Glutamatergic neuron (in vitro differentiated cells): ENCODE measurements around the gene PRKD2. TPM values are rescaled to one million over a fixed set of nuclear protein-coding genes. Genes with fewer than 3 reads are reported as not detected.

Source experiments
- DNase-seq: peaks from one replicate; pipeline ENCODE4 v3.0.0; 2022
- H3K27ac Mint-ChIP-seq: one replicate; pipeline ENCODE4 v1.8.0; 2020; ENCODE audit warnings: mild to moderate bottlenecking, mixed read lengths, inconsistent platforms; ENCODE audit not compliant: unreplicated experiment
- H3K27me3 Mint-ChIP-seq: one replicate; pipeline ENCODE4 v1.8.0; 2020; ENCODE audit warnings: mild to moderate bottlenecking, moderate library complexity, mixed read lengths, inconsistent platforms; ENCODE audit not compliant: unreplicated experiment
- H3K36me3 Mint-ChIP-seq: one replicate; pipeline ENCODE4 v1.8.0; 2020; ENCODE audit warnings: mild to moderate bottlenecking, mixed read lengths, inconsistent platforms; ENCODE audit not compliant: unreplicated experiment
- H3K4me1 Mint-ChIP-seq: one replicate; pipeline ENCODE4 v1.8.0; 2020; ENCODE audit warnings: mild to moderate bottlenecking, low read depth, mixed read lengths, inconsistent platforms; ENCODE audit not compliant: unreplicated experiment
- H3K4me3 Mint-ChIP-seq: one replicate; pipeline ENCODE4 v1.8.0; 2020; ENCODE audit warnings: mild to moderate bottlenecking, mixed read lengths, inconsistent platforms; ENCODE audit not compliant: unreplicated experiment
- H3K9me3 Mint-ChIP-seq: one replicate; pipeline ENCODE4 v1.8.0; 2020; ENCODE audit warnings: mild to moderate bottlenecking, moderate library complexity, mixed read lengths, inconsistent platforms; ENCODE audit not compliant: unreplicated experiment
- CTCF ChIP-seq: fragments of 200-600 bp; sonication (generic); IDR thresholded peaks from one replicate; pipeline ENCODE4 v1.5.0; 2021; ENCODE audit not compliant: partially characterized antibody, unreplicated experiment
- total RNA-seq: library from RNA; stranded (reverse); fragmentation: NEBNext Ultra II Directional; extraction: Animal tissue kit (Norgen Biotek cat#: 25700); gene quantifications from one replicate; pipeline ENCODE4 v1.2.1, GENCODE V29; 2021; ENCODE audit not compliant: unreplicated experiment

Gene PRKD2
- total RNA-seq, 1 donor from 2014 or later: 54.7 TPM

- H3K4me1 Mint-ChIP-seq: no peaks in the 10 kb centered on the region
- TF ChIP-seq CTCF: no peak
- no peak for DNase-seq
- no peak overlapping the region for H3K4me3 Mint-ChIP-seq
- no peak overlapping the region for H3K27ac Mint-ChIP-seq
- H3K27me3 Mint-ChIP-seq: peaks cover 3% of the 10 kb centered on the region
- H3K9me3 Mint-ChIP-seq: peaks cover under 1% of the 10 kb centered on the region
- peaks cover 21% of the 10 kb centered on the region for H3K36me3 Mint-ChIP-seq
These were observed 25.0 kb downstream of the PRKD2 start for GRCh38 chr19:46691948-46692347.

- DNase-seq: no peak
- Mint-ChIP-seq H3K36me3 (peaks cover 21% of the 10 kb centered on the region), H3K9me3 (peaks cover 1% of the 10 kb centered on the region), H3K27ac (no peak overlapping the region), H3K4me3 (no peak overlapping the region), H3K4me1 (no peaks in the 10 kb centered on the region), H3K27me3 (peaks cover 3% of the 10 kb centered on the region)
- TF ChIP-seq CTCF: no peak
These were observed 25.8 kb downstream of the PRKD2 start for GRCh38 chr19:46691104-46691503.

- no peak overlapping the region for H3K27ac Mint-ChIP-seq
- H3K36me3 Mint-ChIP-seq: peaks cover 21% of the 10 kb centered on the region
- no peak for DNase-seq
- H3K9me3 Mint-ChIP-seq: peaks cover 1% of the 10 kb centered on the region
- peaks cover 3% of the 10 kb centered on the region for H3K27me3 Mint-ChIP-seq
- no peak for TF ChIP-seq CTCF
- H3K4me1 Mint-ChIP-seq: no peaks in the 10 kb centered on the region
- H3K4me3 Mint-ChIP-seq: no peak overlapping the region
These were observed 27.6 kb downstream of the PRKD2 start for GRCh38 chr19:46689358-46689757.

- Mint-ChIP-seq H3K9me3 (peaks cover 1% of the 10 kb centered on the region), H3K4me3 (no peak overlapping the region), H3K36me3 (peaks cover 17% of the 10 kb centered on the region), H3K4me1 (no peaks in the 10 kb centered on the region), H3K27ac (no peak overlapping the region), H3K27me3 (peaks cover 2% of the 10 kb centered on the region)
- DNase-seq: no peak
- no peak for TF ChIP-seq CTCF
These were observed 29.3 kb downstream of the PRKD2 start for GRCh38 chr19:46687438-46688145.

GRCh38 chr19:46685189-46685588, 31.7 kb downstream of the PRKD2 start:
- no peaks in the 10 kb centered on the region for H3K27me3 Mint-ChIP-seq
- H3K9me3 Mint-ChIP-seq: peaks cover 1% of the 10 kb centered on the region
- H3K4me3 Mint-ChIP-seq: peak overlapping the region; percentile 25
- no peak for TF ChIP-seq CTCF
- no peak for DNase-seq
- no peak overlapping the region for H3K27ac Mint-ChIP-seq
- H3K36me3 Mint-ChIP-seq: peaks cover under 1% of the 10 kb centered on the region
- no peaks in the 10 kb centered on the region for H3K4me1 Mint-ChIP-seq
